Heart left ventricle (tissue), 13 donors: ENCODE measurements around the gene NUCKS1.

Experiments used
- POLR2A ChIP-seq, 2 donors: fragments of 450-650 bp; IDR thresholded peaks; one replicate each; pipeline ENCODE4 v1.6.1; 2017; ENCODE audit warnings: antibody characterized with exemption in 2 of 2, mild to moderate bottlenecking in 2 of 2, moderate library complexity in 2 of 2
- TF ChIP-seq, protein P1 (sequence below), 12 donors: fragments of 200-600 bp; sonication (generic) in 4 of 12; IDR thresholded peaks; one replicate each; pipeline versions ENCODE4 v1.5.0 to v1.8.0; 2018 to 2022; ENCODE audit warnings: antibody characterized with exemption in 12 of 12, mild to moderate bottlenecking in 5 of 12
- donor health status: ischemic (EF 13 %, LVEDD 7.1; RV severe dilation, severe dysfunction).
- donor health status: DM: no; HTN: yes; CAD: no.
- donor health status: DM: no; HTN: no; CAD: no.
- donor health status: ischemic (EF 25% LVEDD 6.9; RV normal size, moderate dysfunction).
- donor health status: ischemic (EF 25% LVEDD 5.7; RV mildly dilated, moderate dysfunction).
- donor health status: ischemic (EF 35%, LVEDD 5.7; RV mildly dilated, moderate dysfunction).
- donor health status: nonischemic (EF 11% LVEDD 7.7; RV severe dilation, severe dysfunction).
- donor health status: DM: yes; HTN: yes; CAD: no.
- donor health status: PGD.
- donor health status: ischemic (EF 29% LVEDD 5.4; RV normal size, mild dysfunction).
- donor health status: nonischemic (EF 23%, LVEDD 6.1; RV moderate dilation, normal function).

DNA sequence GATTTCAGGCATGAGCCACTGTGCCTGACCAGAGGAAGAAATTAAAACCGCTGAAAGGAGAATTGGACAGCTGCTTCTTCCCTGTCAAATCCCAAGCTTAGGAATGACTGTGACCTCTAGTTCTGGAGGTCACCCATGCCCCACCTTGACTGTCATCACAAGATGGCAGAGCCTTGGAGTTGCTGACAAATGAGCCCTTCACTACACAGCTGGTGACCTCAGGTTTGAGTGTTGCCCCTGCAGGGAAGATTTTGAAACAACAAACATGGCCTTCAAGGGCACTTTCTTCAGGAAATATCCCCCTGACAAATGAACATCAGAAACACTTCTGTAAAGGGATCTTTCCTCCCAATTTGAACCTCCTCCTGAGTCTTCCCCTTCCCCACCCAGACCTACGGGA, 62.7 kb downstream of the NUCKS1 start:
- TF ChIP-seq, protein P1, sequence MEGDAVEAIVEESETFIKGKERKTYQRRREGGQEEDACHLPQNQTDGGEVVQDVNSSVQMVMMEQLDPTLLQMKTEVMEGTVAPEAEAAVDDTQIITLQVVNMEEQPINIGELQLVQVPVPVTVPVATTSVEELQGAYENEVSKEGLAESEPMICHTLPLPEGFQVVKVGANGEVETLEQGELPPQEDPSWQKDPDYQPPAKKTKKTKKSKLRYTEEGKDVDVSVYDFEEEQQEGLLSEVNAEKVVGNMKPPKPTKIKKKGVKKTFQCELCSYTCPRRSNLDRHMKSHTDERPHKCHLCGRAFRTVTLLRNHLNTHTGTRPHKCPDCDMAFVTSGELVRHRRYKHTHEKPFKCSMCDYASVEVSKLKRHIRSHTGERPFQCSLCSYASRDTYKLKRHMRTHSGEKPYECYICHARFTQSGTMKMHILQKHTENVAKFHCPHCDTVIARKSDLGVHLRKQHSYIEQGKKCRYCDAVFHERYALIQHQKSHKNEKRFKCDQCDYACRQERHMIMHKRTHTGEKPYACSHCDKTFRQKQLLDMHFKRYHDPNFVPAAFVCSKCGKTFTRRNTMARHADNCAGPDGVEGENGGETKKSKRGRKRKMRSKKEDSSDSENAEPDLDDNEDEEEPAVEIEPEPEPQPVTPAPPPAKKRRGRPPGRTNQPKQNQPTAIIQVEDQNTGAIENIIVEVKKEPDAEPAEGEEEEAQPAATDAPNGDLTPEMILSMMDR (IDR thresholded peaks at IDR 0.05) = no peak
- no peak for TF ChIP-seq POLR2A (IDR thresholded peaks at IDR 0.05)
